Regular cardiac myocyte (primary cell): ENCODE results near the gene U2AF2. TPM values are rescaled to one million over a fixed set of nuclear protein-coding genes. Genes with fewer than 3 reads are reported as not detected.

Experiments
- total RNA-seq: library from RNA; depleted of rRNA; stranded (reverse); fragments of >200 nt; gene quantifications from 2 replicates; pipeline ENCODE4 v1.2.3, GENCODE V29; 2014

The U2AF2 gene
- 49.6 and 137 TPM in 2 replicates for total RNA-seq

DNA sequence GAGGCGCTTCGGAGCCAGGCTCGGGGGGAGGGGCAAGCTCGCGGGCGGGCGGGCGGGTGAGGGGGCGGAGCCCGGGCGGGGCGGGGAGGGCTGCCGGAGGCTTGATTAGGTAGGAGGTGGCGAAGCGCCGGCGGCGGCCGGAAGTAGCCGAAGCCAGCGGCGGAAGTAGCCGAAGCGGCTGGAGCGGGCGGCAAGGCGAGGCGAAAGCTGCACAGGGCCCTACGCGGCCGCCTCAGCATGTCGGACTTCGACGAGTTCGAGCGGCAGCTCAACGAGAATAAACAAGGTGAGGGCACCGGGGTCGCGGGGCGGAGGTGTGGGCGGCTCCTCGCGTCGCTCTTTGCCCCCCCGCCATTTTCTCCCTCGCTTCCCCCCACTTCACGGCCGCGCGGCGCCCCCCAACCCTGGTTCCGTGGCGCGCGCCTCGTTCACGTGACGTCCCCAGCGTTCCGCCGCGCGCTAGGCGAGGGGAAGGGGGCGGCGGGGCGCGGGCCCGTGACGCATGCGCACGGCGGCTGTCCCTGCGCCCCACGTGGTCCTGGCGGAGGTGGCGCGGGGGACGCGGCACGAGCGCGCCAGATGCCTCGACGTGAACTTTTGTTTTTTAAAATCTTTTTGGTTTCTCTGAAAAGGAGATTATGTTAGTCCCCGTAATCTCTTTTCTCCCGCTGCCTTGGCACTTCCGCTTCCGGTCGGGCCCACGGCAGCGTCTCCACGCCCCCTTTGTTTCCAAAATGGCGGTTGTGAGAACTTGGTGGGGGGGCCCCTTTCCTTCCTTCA, at the start of gene U2AF2:
Gene U2AF2 (plus strand): TSS at position 168 of the 780 bp plus-strand sequence. CDS start 70 bp downstream, at position 238.

DNA sequence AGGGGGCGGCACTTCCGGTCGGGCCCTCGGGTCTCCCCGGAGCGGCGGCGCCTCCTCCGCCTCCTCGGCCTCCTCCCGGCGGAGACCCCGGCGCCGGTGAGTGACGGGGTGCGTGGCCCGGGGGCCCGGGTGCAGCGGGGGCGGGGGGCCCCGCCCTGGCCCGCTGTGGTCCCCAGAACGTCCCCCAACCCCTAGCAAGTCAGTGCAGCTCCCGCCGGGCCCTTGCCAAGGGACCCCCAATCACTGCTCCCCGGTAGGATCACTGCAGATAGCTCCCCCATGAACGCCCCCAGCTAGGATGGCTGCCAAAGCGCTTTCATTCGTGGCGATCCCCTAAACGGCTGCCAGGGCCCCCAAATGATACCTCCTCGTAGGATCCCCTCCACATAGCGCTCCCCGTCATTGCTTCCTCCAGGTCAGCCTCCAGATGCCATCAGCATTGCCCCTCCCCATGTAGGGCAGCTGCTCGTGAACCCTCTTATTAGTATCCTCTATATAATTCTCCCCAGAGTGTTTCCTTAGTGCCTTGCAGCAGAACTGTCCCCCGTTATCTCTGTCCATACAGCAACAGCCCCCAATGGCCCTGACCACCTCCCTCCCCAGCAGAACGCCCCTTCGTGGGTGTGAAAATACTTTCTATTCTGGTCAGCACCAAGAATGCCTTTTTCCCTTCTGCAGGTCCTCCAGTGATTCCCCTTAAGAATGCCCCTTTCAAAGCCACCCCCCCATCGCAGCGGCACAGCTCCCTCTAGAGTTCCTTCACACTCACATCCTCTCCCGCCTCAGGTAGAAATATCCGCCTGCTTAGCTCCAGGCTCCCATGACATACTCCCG, 49.0 kb upstream of the U2AF2 start, which contains the start of gene ZNF865:
Gene ZNF865 (plus strand): TSS at position 11 of the 834 bp plus-strand sequence. CDS start 7,972 bp downstream, outside the sequence.

DNA sequence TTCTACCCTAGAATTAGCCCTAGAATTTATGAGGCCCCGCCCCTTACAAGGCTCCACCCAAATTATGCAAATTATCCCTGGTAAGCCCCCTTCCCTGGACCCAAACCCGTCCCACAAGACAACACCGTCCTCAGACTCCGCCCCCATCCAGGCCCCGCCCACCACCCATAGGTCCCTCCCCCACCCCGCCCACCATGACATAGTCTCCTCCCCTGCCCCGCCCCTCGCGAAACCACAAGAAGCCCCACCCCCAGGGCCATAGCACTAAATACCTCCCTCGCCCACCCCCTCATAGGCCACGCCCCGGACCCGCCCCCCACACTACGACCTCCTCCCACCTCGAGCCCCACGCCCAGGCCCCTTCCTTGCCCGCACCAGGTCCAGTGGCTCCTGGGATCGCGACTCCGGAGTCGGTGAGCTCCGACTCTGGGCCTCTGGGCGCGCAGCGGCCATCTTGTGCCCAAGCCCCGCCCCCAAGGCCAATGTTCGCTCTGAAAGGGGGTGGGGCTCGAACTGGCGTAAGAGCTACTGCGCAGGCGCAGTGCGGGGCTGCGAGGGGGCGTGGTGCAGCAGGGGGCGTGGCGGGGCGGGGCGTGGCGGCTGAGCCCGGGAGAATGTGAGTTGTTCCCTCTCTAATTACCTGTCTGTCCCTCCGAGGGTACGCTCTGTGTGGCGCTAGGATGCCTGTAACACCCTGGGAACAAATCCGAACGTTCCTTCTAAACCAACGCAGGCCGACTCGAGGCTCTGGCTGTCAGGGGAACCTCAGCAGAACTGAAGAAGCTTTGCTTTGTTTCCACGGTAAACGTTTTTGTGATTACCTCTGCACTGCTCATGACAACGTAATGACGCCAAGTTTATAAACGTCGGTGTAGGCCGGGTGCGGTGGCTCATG, 30.5 kb upstream of the U2AF2 start, which contains the start of gene ZNF784:
Gene ZNF784 (minus strand): TSS at position 458 of the 895 bp plus-strand sequence. CDS start 5 bp downstream, at position 453.

DNA sequence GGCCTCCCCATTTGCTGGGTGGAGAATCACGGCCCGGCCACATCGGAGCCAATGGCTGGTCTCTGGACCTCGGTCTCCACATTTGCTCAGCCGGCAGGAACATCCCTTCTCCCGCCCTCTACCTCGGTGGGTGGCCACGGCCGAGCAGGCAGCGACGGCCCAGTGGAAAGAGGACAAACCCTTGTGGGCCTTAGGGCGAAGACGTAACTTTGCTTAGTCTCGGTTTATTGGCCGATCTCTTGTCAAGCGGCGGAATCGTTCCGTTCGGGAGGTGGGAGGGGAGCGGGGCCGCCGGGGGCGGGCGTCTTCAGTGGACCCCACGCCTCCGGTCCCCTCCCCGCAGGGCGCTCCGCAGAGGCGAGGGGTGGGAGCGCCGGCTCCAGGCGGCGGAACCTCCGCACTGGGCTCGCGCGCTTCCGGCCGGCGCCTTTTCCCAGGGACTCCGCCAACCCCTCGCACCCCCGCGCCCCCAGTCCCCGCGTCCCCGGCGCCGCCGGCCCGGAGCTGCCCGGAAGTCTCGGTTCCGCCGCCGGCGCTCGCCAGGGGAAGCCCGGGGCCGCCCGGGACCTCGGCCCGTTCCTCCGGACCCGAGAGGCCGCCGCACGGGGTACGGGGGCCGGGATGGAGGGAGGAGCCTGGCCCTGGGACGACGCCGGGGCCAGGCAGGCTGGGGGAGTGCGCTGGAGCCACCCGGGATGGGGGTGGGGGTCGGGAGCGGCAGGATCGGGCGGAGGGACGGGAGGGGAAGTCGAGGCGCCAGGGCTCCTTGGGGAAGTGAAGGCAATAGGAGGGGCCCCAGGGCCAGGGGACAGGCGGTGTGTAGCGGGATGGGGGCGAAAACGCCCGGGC, 14.0 kb upstream of the U2AF2 start, which contains the start of gene ZNF580:
Gene ZNF580 (plus strand): TSS at position 426 of the 849 bp plus-strand sequence. CDS start 1,507 bp downstream, outside the sequence.

DNA sequence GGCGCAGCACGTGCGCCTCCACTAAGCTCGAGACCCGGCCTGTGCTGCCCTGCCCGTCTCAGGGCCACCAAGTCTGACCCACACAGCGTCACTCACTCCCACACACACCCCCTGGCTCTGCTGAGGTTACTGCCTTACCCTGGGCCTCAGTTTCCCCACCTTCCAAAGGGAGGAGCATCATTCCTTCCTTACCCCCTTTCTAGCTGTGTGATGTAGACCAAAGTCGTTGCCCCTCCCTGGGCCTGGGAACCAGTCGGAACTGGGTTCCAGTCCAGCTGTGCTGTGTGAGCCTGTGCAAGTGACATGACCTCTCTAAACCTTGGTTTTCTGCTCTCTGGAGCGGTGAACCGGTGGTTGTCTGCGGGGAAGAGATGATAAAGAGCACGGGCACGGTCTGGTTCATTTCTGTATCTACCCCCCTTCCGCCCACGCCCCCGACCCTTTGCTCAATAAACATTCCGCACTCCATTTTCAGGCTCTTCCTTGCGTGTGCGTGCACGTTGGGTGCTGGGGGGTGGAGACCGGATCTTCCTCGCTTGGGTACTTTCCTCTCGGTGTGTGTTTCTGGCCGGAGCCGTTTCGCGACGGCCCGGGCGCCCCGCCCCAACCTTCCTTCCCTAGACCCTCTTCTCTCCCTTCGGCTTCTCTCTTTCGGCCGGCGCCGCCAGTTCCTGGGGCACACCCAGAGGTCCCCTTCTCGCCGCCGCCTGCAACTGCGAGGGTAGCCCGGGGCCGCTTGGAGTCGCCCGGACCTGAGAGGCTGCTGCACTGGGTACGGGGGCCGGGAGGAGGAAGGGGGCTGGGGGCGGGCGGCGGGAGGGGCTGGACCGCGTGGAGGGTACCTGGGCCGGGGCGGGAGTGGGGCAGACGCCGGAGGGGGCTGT, 11.6 kb upstream of the U2AF2 start, which contains the start of gene ZNF581:
Gene ZNF581 (plus strand): TSS at position 647 of the 884 bp plus-strand sequence. CDS start 923 bp downstream, outside the sequence.

DNA sequence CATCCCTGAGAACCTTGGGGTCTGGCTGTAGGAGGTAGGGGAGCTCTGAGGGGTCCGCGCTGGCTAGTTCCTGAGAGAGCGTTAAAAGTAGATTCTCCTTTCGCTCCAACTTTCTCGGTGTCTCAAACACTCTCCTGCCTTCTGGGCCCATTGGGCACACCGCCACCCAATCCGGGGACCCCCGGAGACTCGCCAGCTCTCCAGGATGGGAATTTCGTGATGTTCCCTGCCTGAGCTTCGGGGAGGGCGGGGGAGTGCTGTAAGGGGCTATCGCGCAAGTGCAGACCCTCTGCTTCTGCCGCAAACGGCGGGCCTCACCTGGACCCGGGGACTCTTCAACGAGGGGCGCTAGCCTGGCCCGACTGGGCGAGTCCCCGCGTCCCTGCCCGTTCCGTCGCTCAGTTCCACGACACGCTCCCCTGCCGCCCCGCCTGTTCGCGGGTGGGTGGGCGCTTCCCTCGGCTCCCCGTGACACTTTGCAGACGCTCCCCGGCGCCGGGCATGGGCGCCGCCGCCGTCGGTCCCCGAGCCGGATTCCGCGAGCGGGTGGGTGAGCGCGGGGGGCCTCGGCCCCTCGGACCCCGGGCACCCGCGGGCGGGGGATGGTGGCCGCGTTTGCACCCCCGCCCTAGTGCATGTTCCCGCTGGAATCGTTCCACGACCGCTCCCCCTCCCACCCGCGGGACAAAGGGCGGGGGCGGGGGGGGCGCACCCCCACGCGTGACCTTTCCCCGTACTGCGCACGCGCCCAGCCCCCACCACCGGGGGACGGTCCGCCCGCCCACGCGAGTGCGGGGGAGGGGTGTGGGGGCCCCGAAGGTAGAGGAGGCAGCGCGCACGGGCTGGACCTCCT, 6.9 kb upstream of the U2AF2 start, which contains the start of gene CCDC106:
Gene CCDC106 (plus strand): TSS at position 481 of the 853 bp plus-strand sequence. CDS start 835 bp downstream, outside the sequence.

DNA sequence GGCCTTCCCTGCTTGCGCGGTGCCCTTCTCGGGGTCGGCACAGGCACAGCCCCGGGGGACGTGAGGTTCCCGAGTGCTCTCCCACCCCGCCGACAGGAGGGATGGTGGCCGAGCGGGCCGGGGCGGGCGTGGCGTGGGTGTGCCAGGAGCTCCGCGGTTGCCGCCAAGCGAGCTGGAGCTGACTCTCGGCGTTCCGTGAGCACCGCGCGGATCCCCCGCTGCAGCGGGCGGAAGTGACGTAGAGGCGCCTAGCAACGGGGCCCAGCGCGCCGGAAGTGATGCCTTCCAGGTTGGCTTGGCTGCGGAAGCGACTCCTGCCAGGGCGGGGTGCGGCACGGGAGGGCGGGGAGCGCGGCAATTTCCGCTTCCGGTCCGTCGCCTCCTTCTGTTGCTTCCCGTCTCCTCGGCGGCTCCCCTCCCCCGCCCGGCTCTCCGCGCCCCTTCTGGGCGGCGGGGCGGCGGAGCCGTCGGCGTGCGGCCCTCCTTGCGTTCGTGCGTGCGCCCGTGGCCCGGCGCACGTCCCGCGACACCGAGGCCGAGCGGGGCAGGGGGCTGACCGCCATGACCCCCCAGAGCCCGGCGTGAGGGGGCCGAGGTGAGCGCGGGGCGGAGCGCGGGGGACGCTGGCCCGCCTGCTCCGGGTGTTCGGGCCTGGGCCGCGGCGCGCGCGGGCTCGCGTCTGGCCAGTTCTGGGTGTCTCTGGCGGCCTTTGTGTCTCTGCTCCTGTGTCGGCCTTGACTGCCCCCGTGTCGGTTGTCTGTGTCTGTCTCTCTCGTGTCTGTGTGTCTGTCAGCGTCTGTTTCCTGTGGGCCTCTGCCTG, 20.2 kb downstream of the U2AF2 start, which contains the start of gene EPN1:
Gene EPN1 (plus strand): TSS at position 386 of the 820 bp plus-strand sequence. CDS start 3,402 bp downstream, outside the sequence.

Other genes starting within 250 kb of the U2AF2 start
- gene UBE2S, start 247.2 kb upstream of the U2AF2 start, total RNA-seq = 32.4 and 286 TPM in 2 replicates
- not detected in 2 replicates for gene SHISA7, start 211.7 kb upstream of the U2AF2 start, total RNA-seq
- 42.0 and 52.3 TPM in 2 replicates for gene ISOC2, start 193.4 kb upstream of the U2AF2 start, total RNA-seq
- gene C19orf85, start 190.3 kb upstream of the U2AF2 start, total RNA-seq = not detected in 2 replicates
- 1.4 and 1.5 TPM in 2 replicates for gene ZNF628, start 178.4 kb upstream of the U2AF2 start, total RNA-seq
- 12.7 and 18.0 TPM in 2 replicates for gene NAT14, start 169.8 kb upstream of the U2AF2 start, total RNA-seq
- 6.7 and 11.6 TPM in 2 replicates for gene SSC5D, start 166.6 kb upstream of the U2AF2 start, total RNA-seq
- gene SBK2, start 117.9 kb upstream of the U2AF2 start, total RNA-seq = not detected in 2 replicates
- gene SBK3, start 109.5 kb upstream of the U2AF2 start, total RNA-seq = under 0.01 and 0.19 TPM in 2 replicates
- 3.1 and 3.5 TPM in 2 replicates for gene ZNF579, start 74.2 kb upstream of the U2AF2 start, total RNA-seq
- 2.3 and 2.9 TPM in 2 replicates for gene FIZ1, start 55.5 kb upstream of the U2AF2 start, total RNA-seq
- gene ZNF524, start 54.7 kb upstream of the U2AF2 start, total RNA-seq = 5.6 and 8.2 TPM in 2 replicates
- gene ZNF865, start 49.4 kb upstream of the U2AF2 start, total RNA-seq = 0.58 and 0.85 TPM in 2 replicates
- gene ZNF784, start 30.5 kb upstream of the U2AF2 start, total RNA-seq = 2.3 and 3.4 TPM in 2 replicates
- 3.8 and 3.9 TPM in 2 replicates for gene ZNF580, start 14.0 kb upstream of the U2AF2 start, total RNA-seq
- gene ZNF581, start 11.4 kb upstream of the U2AF2 start, total RNA-seq = 12.5 and 19.4 TPM in 2 replicates
- gene CCDC106, start 6.8 kb upstream of the U2AF2 start, total RNA-seq = 4.8 and 5.4 TPM in 2 replicates
- 20.3 and 36.4 TPM in 2 replicates for gene EPN1, start 20.2 kb downstream of the U2AF2 start, total RNA-seq
- gene NLRP9, start 83.4 kb downstream of the U2AF2 start, total RNA-seq = not detected in 2 replicates
- gene RFPL4A, start 104.1 kb downstream of the U2AF2 start, total RNA-seq = not detected in 2 replicates
- gene RFPL4AL1, start 114.1 kb downstream of the U2AF2 start, total RNA-seq = under 0.01 TPM in 1 of 2 replicates, not detected in the other
- gene NLRP11, start 177.0 kb downstream of the U2AF2 start, total RNA-seq = under 0.01 TPM in 1 of 2 replicates, not detected in the other
- gene NLRP4, start 181.5 kb downstream of the U2AF2 start, total RNA-seq = not detected in 2 replicates